Measurements from ENCODE around the gene MTOR.

GRCh38 chr1:11197359-11197758 is 65.0 kb downstream of the MTOR start:
- no peak for TF ChIP-seq CTCF (IDR thresholded peaks at IDR 0.05)
- no peak for TF ChIP-seq EZH2 (IDR thresholded peaks at IDR 0.05; ENCODE audit: borderline replicate concordance, insufficient read depth, low read depth, low read length, poor library complexity, severe bottlenecking)
